ENCODE results near the gene ARHGEF17.

DNA sequence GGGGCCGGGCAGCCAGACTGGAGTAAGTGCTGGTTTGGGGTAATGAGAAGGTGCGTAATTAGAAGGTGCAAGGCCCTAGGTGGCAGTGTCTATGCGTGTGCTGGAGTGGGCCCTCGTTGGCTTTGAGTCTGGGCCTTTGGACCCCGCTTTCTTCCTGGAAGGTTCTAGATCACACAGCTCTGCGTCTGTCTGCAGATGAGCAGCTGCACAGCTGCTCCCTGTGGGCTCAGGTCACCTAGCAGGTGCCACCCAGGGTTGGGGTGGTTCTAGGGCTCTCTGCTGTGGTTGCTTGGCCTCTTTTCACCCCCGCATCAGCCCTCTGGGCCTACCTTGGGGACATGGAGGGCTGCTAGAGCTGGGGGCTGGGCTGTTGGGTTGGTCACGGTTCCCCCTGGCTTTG is 78.5 kb downstream of the ARHGEF17 start:
- TF ChIP-seq CTCF (conservative IDR thresholded peaks at IDR 0.05; ENCODE audit: low read depth, low read length) = no peak
- TF ChIP-seq EZH2 (IDR thresholded peaks at IDR 0.05; ENCODE audit: borderline replicate concordance, low read depth, low read length, poor library complexity, severe bottlenecking) = no peak

All from A673 (cell line).